C4-2B (cell line): ENCODE data around the gene RAB31.

ENCODE experiments used
- CTCF ChIP-seq: fragments of 450-650 bp; conservative IDR thresholded peaks from 2 replicates; pipeline ENCODE4 v1.5.1; 2017; ENCODE audit warnings: mild to moderate bottlenecking
- ZFX ChIP-seq: fragments of 450-650 bp; IDR thresholded peaks from 2 replicates; pipeline ENCODE4 v1.6.1; 2017

- TF ChIP-seq CTCF (peak; percentile 99), ZFX (no peak)
Observed at GRCh38 chr18:9771261-9771976, 63.3 kb downstream of the RAB31 start.
